Measurements from ENCODE around the gene RAB31.

DNA sequence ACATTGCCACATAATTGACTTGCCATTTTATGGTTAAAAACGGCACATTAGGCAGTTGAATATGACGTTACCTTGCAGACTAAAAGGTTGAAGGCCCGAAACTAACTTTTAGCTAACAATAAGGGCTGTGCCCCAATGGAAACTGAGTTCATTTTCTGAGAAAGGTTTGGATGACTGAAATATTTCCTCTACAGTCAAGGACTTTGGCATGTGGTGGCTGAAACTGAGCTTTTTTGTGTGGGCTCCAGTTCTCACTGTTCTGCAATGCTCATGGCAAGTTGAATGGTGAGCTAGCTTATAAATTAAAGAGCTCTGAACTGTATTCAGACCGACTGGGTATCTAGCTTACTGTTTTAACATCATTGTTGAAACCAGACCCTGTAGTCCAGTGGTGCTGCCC is 153.8 kb downstream of the RAB31 start:
- TF ChIP-seq, protein P1, sequence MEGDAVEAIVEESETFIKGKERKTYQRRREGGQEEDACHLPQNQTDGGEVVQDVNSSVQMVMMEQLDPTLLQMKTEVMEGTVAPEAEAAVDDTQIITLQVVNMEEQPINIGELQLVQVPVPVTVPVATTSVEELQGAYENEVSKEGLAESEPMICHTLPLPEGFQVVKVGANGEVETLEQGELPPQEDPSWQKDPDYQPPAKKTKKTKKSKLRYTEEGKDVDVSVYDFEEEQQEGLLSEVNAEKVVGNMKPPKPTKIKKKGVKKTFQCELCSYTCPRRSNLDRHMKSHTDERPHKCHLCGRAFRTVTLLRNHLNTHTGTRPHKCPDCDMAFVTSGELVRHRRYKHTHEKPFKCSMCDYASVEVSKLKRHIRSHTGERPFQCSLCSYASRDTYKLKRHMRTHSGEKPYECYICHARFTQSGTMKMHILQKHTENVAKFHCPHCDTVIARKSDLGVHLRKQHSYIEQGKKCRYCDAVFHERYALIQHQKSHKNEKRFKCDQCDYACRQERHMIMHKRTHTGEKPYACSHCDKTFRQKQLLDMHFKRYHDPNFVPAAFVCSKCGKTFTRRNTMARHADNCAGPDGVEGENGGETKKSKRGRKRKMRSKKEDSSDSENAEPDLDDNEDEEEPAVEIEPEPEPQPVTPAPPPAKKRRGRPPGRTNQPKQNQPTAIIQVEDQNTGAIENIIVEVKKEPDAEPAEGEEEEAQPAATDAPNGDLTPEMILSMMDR (IDR thresholded peaks at IDR 0.05), result no peak
- no peak for TF ChIP-seq POLR2A (IDR thresholded peaks at IDR 0.05)
